Measurements from ENCODE around the gene DEFB131A.
"Not testable (repeated sequence)": the region's sequence is repeated elsewhere in the genome, so short reads cannot be mapped to it uniquely, and the experiment has no call there.

DEFB131A gene, protein sequence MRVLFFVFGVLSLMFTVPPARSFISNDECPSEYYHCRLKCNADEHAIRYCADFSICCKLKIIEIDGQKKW

DNA sequence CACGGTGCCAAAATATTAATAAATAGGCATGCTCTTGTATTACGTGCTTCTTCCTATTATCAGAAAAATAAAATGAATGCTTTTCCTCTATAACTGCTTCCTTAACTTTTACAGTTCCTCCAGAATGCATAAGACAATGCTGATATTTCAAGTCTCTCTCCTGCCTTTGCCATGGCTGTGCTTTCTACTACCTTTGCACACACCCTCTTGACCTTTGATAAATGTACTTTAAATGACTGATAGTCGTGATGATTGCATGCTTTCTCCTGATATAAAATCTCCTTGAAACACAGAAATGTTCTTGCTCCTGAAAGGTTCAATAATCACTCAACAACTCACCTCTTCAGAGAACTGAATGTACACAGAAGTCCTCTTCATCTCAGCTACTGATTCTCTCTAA lies at the start of gene DEFB131A:
TSS of gene DEFB131A (plus strand) at position 301 of the 400 bp plus-strand sequence. CDS start 120 bp downstream, outside the sequence.
- not testable (repeated sequence) for DNase-seq

DNA sequence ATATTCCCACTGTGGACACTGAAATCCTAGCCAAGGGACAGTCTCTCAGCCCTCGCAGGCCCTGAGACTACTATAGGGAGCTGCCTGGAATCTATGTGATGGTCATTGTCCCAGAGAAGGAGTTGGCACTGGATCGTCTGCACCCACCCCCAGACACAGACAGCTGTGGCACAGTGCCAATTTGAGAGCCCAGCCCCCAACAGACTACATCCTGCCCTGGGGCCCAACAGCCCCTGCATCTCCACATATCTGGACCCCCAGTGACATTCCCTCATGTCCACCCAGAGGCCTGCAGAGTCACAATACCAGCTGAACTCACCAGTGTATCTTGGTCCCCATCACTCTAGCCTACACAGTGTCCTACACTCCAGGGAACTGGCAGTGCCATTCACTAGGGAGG lies 38.4 kb upstream of the DEFB131A start:
- DNase-seq: not testable (repeated sequence)

DNA sequence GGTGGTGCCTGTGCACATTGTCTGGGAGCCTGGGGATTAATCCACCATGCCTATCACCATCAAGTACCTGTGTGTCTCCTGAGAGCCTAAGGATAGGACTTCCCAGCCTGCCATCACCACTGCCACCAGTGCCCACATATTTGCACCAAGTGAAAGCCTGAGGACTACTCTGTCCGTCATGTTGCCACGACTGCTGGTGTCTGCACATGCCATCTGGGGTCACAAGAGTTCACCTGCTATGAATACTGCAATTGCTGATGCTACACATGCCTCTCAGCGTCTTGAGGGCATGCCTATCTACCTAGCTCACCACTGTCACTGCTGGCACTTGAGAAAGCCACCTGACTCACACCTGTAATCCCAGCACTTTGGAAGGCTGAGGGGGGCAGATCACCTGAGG lies 37.7 kb upstream of the DEFB131A start:
- not testable (repeated sequence) for DNase-seq

DNA sequence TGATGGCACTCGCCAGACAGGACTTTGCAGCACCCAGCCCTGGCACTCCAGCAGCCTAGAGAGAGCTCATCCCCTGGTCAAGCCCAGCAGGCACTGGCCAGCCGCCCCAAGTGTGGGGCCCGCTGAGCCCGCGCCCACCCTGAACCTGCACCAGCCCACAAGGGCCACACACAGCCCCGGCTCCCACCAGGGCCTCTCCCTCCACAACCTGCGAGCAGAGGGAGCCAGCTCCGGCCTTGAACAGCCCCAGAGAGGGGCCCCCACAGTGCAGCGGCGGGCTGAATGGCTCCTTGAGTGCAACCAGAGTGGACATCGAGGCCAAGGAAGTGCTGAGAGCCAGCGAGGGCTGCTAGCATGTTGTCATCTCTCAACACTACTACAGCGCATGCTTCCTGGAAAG lies 34.4 kb upstream of the DEFB131A start:
- DNase-seq: no peak

DNA sequence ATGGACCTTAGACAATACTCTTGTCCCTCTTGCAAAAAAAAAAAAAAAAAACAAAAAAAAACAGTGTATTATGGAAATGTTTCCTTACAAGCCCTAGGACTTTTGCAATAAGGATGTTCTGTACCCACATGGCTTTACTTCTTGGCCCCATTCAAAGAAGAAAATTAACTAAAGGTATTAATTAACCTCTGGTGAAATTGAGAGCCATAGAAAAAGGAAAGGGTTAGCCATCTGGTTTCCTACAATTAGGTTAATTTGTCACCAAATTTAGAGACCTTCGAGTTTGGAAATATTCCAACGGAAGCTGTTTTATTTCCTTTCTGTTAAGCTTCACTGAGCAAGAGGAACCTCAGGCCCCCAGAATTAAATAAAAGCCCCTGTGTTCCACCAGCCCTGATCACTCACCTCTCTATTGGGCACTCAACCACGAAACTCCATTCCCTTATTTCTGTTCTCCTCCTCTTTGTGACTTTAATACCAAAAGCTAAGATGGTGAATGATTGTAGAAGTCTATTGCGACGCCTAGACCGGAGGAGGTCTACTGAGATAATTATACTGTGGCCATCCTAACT lies 22.2 kb upstream of the DEFB131A start:
- peak; percentile 4 for DNase-seq

DNA sequence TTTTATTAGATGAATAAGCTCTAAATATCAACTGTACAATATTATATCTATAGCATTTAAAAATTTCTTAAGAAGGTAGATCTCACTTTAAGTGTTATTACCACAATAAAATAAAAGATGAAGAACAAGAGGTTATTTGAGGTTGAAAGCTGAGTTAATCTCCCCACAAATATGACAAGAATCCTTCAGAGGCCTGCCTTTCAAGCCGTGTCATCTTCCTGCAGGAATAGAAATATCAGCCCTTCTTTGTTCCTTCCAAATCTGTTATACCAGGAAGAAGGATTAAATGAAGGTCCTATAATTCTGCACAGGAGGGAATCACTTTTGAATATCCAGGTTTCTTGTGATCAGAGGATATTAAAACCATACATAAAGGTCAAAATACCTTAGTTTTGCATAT lies 18.3 kb upstream of the DEFB131A start:
- DNase-seq: not testable (repeated sequence)

DNA sequence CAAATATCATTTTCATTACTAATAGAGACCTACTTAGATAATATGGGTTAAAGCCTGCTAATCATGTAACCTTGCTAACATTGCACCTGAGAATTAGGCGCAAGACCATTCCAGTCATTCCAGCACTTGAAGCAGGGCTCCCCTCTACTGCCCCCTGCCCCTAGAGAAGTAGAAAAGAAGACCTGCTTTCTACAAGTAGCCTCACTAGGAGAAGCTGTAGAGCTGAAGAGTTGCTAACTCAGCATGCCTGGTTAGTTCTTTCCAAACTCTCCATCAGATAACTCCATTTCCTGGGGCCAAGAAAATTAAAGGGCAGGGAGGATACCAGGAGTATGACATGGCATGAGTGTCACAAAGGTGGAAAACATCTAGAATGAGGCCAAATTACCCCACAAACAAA lies 14.2 kb upstream of the DEFB131A start:
- not testable (repeated sequence) for DNase-seq

DNA sequence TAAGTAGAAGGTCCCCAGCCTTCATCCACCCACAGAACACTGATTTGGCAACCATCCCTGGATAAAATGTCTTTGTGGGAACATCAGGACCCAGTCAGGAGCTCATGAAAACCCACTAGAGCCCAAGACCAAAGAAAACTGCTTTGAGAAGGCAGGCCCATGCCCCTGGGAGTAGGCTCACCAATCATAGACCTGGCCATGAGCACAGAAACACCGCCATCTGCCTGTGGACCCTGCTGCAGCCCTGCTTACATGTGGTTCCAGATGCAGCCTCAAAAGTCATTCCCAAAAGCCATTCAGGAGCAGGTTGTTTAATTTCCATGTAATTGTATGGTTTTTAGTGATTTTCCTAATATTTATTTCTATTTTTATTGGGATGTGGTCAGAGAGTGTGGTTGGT lies 10.9 kb upstream of the DEFB131A start:
- not testable (repeated sequence) for DNase-seq

DNA sequence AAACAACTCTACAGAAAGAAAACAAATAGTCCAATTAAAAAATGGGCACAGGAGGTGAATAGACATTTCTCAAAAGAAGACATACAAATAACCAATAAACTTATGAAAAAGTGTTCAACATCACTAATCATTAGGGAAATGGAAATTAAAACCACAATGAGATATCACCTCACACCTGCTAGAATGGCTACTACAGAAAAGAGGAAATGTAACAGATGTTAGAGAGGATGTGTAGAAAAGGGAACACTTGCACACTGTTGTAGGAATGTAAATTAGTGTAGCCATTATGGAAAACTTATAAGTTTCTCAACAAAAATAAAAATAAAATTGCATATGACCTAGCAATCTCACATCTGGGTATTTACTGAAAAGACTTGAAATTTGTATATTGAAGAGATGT lies 7.5 kb upstream of the DEFB131A start:
- not testable (repeated sequence) for DNase-seq

DNA sequence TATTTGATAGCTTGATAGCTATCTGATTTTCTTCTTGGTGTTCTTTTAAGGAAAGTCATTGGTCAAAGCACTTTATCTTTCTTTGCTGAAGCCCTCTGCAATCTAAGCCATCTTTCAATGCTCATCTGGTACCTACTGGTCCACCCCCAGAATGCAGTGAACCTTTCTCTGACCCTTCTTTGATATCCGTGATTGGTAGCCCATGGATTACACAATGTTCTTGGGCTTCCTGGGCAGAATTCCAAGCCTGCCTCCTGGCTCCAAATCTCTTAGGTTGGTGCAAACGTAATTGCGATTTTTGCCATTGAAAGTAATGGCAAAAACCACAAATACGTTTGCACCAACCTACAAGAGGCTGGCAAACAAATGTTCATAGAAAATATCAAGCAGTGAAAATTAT lies 1.9 kb upstream of the DEFB131A start:
- not testable (repeated sequence) for DNase-seq

DNA sequence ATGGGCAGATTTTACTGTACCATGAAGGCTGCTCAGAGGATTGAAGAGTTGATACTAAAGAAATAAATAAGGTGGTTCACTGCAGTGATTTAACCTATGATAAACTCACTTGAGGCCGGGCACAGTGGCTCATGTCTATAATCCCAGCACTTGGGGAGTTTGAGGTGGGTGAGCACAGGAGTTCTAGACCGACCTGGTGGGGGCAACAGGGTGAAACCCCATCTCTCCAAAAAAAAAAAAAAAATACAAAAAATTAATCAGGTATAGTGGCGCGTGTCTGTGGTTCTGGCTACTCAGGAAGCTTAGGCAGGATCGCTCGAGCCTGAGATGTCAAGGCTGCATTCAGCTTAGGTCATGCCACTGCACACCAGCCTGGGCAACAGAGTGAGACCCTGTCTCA lies 467 bp downstream of the DEFB131A start:
- not testable (repeated sequence) for DNase-seq

DNA sequence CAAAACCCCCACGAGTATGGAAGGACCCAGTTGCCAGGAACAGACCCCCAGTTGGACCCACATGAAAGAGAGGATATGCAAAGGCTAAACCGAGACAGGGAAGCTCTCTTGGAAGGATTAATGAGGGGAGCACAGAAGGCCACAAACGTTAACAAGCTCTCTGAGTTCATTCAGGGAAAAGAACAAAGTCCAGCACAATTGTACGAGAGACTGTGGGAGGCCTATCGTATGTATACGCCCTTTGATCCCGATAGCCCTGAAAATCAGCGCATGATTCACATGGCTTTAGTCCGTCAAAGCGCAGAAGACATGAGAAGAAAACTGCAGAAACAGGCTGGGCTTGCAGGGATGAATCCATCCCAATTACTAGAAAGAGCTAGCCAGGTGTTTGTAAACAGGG lies 8.0 kb downstream of the DEFB131A start:
- DNase-seq: not testable (repeated sequence)

DNA sequence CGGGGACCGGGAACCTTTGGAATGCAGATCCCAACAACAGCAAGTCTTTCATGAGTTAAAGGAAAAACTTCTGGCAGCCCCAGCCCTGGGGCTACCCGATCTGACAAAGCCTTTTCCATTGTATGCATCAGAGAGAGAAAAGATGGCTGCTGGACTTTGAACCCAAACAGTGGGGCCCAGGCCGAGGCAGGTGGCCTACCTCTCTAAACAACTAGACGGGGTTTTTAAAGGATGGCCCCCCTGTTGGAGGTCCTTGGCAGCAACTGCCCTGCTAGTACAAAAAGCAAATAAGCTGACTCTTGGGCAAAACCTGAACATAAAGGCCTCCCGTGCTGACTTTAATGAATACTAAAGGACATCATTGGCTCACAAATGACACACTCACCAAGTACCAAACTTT lies 10.1 kb downstream of the DEFB131A start:
- not testable (repeated sequence) for DNase-seq

DNA sequence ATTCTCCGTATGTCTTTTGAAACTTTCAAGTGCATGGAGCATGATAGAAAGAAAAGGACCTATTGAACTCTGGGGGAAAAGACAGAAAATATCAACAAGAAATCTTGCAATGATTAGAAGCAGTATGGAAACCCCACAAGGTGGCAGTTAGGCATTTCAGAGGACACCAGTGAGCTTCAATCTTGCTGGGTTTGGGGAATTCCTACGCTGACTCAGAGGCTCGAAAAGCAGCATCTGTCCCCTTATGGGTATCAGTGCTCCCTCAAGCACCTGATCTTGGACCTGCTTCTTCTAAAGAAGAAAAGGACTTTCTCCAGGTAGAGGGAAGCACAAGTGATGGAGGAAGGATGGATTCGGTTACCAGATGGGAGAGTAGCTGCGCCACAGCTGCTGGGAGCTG lies 10.8 kb downstream of the DEFB131A start:
- not testable (repeated sequence) for DNase-seq

DNA sequence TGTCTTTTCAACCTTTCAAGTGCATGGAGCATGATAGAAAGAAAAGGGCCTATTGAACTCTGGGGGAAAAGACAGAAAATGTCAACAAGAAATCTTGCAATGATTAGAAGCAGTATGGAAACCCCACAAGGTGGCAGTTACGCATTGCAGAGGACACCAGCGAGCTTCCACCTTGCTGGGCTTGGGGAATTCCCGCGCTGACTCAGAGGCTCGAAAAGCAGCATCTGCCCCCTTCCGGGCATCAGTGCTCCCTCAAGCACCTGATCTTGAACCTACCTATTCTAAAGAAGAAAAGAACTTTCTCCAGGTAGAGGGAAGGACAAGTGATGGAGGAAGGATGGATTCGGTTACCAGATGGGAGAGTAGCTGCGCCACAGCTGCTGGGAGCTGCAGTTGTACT lies 35.3 kb downstream of the DEFB131A start:
- not testable (repeated sequence) for DNase-seq

DNA sequence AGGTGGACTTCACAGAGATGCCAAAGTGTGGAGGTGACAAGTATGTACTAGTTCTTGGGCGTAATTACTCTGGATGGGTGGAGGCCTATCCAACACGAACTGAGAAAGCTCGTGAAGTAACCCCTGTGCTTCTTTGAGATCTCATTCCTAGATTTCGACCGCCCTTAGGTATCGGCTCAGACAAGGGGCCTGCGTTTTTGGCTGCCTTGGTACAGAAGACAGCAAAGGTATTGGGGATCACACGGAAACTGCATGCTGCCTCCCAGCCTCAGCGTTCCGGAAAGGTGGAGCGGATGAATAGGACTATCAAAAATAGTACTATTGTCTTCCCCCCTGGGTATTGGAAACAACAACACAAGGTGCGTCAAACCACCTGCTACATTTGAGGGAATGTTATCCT lies 35.9 kb downstream of the DEFB131A start:
- DNase-seq: not testable (repeated sequence)

DNA sequence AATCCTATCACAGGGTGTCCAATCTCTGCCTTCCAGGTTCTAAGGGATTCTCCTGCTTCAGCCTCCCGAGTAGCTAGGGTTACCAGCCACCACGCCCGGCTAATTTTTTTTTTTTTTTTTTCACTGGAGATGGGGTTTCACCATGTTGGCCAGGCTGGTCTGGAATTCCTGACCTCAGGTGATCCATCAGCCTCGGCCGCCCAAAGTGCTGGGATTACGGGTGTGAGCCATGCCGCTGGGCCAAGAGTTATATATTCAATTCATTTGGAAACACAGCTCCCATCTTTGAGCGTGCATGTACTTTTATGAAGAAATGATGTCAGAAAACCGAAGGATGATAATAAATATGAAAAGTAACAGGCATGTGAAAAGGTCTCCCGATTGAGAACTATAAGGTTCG lies 38.7 kb downstream of the DEFB131A start:
- not testable (repeated sequence) for DNase-seq

DNA sequence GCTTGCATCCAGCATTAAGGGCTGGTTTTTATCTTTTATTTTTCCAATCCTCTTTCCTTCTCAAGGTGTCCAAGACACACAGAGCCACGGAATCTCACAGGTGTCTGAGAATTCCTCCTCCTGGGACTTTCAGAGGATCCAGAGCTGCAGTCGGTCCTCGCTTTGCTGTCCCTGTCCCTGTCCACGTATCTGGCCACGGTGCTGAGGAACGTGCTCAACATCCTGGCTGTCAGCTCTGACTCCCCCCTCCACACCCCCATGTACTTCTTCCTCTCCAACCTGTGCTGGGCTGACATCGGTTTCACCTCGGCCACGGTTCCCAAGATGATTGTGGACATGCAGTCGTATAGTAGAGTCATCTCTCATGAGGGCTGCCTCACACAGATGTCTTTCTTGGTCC lies 39.5 kb downstream of the DEFB131A start:
- DNase-seq: not testable (repeated sequence)

DNA sequence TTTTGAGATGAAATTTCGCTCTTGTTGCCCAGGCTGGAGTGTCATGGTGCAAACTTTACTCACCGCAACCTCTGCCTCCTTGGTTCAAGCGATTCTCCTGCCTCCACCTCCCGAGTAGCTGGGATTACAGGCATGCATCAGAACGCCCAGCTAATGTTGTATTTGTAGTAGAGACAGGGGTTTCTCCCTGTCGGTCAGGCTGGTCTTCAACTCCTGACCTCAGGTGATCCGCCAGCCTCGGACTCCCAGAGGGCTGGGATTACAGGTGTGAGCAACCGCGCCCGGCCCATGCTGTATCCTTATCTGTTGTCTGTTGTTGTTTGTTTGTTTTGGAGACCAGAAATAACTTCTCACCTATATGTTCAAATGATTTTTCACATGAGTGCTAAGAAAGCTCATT lies 42.7 kb downstream of the DEFB131A start:
- DNase-seq: not testable (repeated sequence)

DNA sequence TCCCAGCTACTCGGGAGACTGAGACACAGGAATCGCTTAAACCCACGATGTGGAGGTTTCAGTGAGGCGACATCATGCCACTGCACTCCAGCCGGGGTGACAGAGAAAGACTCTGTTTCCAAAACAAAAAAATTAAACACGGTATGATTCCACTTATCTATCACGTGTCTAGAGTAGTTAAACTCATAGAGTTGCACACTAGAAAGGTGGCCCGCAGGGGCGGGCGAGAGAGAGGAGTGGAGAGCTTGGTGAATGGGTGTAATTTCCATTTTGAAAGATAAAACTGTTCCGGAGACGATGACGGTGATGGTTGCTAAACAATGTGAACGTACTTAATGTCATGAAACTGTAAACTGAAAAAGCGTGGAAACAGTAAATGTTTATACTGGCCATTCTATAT lies 44.6 kb downstream of the DEFB131A start:
- not testable (repeated sequence) for DNase-seq

DNA sequence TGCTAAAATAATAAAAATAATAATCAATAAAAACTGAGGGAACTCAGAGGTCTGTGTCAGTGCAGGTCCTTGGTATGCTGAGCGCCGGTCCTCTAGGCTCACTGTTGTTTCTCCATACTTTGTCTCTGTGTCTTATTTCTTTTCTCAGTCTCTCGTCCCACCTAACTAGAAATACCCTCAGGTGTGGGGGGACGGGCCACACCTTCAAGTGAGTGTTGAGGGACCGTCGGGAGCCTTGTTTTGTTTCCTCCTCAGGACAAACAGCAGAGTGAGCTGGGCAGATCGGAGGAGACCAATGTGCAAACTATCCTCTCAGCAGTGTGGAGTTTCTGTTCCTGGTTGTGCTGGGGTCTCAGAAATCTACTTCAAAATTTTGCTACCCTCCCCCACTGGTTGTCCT lies 46.3 kb downstream of the DEFB131A start:
- DNase-seq: not testable (repeated sequence)

DNA sequence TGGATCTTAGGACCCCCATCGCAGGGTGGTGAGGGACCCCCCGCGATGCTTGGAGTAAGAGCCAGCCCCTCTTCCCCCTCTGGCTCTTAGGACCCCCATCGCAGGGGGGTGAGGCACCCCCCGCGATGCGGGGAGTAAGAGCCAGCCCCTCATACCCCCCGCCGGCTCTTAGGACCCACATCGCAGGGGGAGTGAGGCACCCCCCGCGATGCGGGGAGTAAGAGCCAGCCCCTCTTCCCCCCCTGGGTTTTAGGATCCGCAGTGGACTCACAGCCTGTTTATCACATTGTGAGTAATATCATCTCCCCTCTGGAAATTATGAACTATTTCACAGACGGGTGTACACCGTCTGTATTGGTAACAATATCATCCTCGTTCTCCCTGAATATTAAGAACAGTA lies 46.8 kb downstream of the DEFB131A start:
- not testable (repeated sequence) for DNase-seq

DNA sequence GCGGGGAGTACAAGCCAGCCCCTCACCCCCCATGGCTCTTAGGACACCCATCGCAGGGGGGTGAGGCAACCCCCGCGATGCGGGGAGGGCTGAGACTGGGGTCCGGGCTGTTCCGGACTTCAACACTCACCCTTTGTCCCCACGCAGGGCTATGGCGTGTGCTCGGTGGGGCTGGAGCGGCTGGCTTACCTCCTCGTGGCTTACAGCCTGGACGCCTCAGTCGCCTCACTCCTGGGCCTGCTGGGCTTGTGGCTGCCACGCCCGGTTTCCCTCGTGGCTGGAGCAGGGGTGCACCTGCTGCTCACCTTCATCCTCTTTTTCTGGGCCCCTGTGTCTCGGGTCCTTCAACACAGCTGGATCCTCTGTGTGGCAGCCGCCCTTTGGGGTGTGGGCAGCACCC lies 49.4 kb downstream of the DEFB131A start:
- not testable (repeated sequence) for DNase-seq

DNA sequence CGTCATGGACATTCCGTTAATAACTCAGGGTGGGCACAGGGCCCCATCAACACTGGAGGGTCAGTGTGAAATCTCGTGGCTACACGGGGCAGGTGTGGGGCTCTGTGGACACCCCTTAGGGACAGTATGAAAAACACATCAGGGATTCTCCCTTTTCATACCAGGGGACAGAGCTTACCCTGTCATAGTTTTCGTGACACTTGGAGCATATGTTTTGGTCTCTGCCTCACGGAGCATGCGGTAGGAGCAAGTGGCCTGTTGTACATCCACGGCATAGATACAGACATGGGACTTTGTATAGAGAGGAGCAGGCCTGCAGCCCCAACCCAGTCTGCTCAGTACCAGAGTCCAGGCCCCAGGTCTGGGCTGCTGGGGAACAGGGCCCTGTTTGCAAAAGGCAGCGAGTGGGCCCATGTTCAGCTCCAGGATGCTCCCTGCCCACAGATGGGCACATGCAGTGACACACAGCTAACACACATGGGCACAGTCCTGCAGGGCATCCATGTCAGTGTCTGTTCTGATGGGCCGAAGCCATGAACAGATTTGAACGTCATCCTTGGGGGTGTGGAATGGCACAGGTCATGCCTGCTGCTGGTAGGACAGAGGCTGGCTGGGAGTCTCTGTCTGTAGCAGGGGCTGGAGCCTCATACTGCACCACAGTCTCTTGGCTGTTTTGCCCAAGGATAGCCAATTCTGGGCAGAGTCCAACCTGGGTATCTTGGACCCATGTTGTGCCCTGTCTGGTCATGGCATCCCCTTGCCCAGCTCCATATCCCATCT lies 50.2 kb downstream of the DEFB131A start:
- DNase-seq: not testable (repeated sequence)
